Endothelial cell (in vitro differentiated cells): ENCODE measurements around the gene SYNGR3. TPM values are rescaled to one million over a fixed set of nuclear protein-coding genes. Genes with fewer than 3 reads are reported as not detected.
A peak's percentile ranks its signal among the peaks of the same experiment; 100 is the strongest.

Experiments
- DNase-seq: peaks from one replicate; pipeline ENCODE4 v3.0.0; 2021; ENCODE audit warnings: low spot score
- H3K27ac Mint-ChIP-seq: one replicate; pipeline ENCODE4 v1.8.0; 2021; ENCODE audit warnings: mixed read lengths, inconsistent platforms; ENCODE audit not compliant: unreplicated experiment
- H3K27me3 Mint-ChIP-seq: one replicate; pipeline ENCODE4 v1.8.0; 2021; ENCODE audit warnings: mild to moderate bottlenecking, moderate library complexity, mixed read lengths, inconsistent platforms; ENCODE audit not compliant: unreplicated experiment
- H3K36me3 Mint-ChIP-seq: one replicate; pipeline ENCODE4 v1.8.0; 2021; ENCODE audit warnings: mild to moderate bottlenecking, low read depth, mixed read lengths, inconsistent platforms; ENCODE audit not compliant: unreplicated experiment
- H3K4me1 Mint-ChIP-seq: one replicate; pipeline ENCODE4 v1.8.0; 2021; ENCODE audit warnings: mild to moderate bottlenecking, mixed read lengths, inconsistent platforms; ENCODE audit not compliant: unreplicated experiment
- H3K4me3 Mint-ChIP-seq: one replicate; pipeline ENCODE4 v1.8.0; 2021; ENCODE audit warnings: mild to moderate bottlenecking, mixed read lengths, inconsistent platforms; ENCODE audit not compliant: unreplicated experiment
- H3K9me3 Mint-ChIP-seq: one replicate; pipeline ENCODE4 v1.8.0; 2021; ENCODE audit warnings: mixed read lengths, inconsistent platforms; ENCODE audit not compliant: unreplicated experiment
- total RNA-seq: library from RNA; stranded (reverse); fragmentation: NEBNext Ultra II Directional; extraction: Animal tissue kit (Norgen Biotek cat#: 25700); gene quantifications from one replicate; pipeline ENCODE4 v1.2.1, GENCODE V29; 2021; ENCODE audit not compliant: unreplicated experiment
- TF ChIP-seq, protein P1 (sequence below): fragments of 200-600 bp; sonication (generic); IDR thresholded peaks from one replicate; pipeline ENCODE4 v1.5.0; 2021; ENCODE audit warnings: antibody characterized with exemption; ENCODE audit not compliant: unreplicated experiment

The SYNGR3 gene
- total RNA-seq, 1 donor from 2014 or later, result 0.82 TPM

DNA sequence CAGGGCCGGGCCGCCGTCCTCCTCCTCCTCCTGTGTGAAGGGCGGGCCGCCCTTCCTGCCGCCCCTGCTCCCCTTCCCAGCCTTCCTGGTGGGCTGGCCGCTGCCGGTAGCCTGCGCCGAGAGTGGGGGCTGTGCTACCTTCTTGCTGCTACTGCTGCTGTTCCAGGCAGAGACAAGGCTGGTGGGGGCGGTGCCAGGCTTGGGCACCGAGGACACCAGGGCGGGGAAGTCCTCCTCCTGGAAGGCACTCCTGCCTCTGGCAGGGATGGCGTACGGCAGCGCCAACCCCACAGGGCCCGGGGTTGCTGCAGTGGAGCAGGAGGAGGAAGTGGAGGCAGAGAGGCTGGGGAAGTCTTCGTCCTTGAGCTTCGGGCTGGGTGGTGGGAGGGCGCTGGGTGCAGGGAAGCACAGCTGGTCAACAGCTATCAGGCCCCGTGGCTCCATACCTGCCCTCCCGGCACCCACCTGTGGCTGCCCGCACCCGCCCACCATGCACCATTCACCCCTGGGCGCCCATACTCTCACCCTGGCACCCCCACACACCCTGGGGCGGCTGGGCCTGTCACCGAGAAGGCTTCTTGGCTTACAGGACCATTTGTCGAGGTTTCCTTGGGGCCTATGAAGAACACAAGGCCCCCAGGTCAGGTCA is 10.2 kb downstream of the SYNGR3 start:
- TF ChIP-seq, protein P1, sequence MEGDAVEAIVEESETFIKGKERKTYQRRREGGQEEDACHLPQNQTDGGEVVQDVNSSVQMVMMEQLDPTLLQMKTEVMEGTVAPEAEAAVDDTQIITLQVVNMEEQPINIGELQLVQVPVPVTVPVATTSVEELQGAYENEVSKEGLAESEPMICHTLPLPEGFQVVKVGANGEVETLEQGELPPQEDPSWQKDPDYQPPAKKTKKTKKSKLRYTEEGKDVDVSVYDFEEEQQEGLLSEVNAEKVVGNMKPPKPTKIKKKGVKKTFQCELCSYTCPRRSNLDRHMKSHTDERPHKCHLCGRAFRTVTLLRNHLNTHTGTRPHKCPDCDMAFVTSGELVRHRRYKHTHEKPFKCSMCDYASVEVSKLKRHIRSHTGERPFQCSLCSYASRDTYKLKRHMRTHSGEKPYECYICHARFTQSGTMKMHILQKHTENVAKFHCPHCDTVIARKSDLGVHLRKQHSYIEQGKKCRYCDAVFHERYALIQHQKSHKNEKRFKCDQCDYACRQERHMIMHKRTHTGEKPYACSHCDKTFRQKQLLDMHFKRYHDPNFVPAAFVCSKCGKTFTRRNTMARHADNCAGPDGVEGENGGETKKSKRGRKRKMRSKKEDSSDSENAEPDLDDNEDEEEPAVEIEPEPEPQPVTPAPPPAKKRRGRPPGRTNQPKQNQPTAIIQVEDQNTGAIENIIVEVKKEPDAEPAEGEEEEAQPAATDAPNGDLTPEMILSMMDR, result no peak
- DNase-seq, result no peak
- Mint-ChIP-seq H3K4me1 (no peaks in the 10 kb centered on the region), H3K27me3 (peaks cover 4% of the 10 kb centered on the region), H3K9me3 (no peaks in the 10 kb centered on the region), H3K4me3 (no peak overlapping the region), H3K36me3 (peaks cover 9% of the 10 kb centered on the region), H3K27ac (no peak overlapping the region)

- Mint-ChIP-seq H3K9me3 (no peaks in the 10 kb centered on the region), H3K4me1 (peaks cover 2% of the 10 kb centered on the region), H3K4me3 (no peak overlapping the region), H3K27ac (no peak overlapping the region), H3K27me3 (peaks cover 4% of the 10 kb centered on the region), H3K36me3 (peaks cover 4% of the 10 kb centered on the region)
- DNase-seq, result no peak
- TF ChIP-seq, protein P1, result no peak
Observed at GRCh38 chr16:2001035-2001434, 11.3 kb downstream of the SYNGR3 start.

DNA sequence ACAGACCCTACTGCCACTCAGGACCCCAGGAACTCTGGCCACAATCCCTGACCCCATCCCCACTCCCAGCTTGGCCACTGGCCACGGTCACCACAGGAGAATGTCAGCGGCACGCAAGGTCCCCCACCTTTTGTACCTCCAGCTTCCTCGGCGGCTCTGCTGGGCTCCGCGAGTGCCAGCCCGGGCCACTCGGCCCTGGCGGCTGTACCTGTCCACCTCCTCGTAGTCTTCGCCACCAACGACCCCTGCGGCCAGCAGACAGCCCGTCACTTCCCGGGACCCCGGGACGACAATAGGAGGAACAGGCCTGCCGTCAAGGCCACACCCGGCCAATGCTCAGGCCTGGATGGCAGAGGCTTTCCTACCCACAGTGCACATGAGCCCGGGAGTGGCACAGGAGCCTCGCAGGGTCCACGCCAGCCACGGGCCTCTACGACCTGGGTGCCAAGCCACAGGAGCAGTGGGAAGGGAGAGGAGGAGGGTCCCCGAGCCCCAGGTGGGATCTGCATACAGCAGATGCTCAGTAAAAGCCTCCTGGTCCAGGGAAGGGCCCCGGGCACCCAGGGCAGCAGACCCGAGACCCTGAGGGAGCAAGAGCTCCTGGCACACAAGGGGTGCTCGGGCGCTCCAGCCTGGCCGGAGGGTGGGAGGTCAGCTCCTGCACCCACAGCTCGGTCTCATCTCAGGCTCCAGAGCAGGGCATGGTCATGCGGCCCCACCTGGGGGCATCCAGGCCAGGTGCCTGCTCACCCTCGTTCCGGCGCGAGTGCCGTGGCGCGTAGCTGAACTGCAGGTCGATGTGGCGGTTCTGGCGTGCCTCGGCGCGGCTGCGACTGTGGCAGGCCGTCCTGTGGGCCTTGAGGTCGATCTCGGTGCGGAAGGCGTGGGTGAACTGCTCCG is 11.9 kb downstream of the SYNGR3 start:
- Mint-ChIP-seq H3K36me3 (peaks cover 4% of the 10 kb centered on the region), H3K27ac (no peak overlapping the region), H3K27me3 (peaks cover 6% of the 10 kb centered on the region), H3K4me1 (peaks cover 4% of the 10 kb centered on the region), H3K4me3 (no peak overlapping the region), H3K9me3 (no peaks in the 10 kb centered on the region)
- TF ChIP-seq, protein P1, result no peak
- DNase-seq, result no peak

DNA sequence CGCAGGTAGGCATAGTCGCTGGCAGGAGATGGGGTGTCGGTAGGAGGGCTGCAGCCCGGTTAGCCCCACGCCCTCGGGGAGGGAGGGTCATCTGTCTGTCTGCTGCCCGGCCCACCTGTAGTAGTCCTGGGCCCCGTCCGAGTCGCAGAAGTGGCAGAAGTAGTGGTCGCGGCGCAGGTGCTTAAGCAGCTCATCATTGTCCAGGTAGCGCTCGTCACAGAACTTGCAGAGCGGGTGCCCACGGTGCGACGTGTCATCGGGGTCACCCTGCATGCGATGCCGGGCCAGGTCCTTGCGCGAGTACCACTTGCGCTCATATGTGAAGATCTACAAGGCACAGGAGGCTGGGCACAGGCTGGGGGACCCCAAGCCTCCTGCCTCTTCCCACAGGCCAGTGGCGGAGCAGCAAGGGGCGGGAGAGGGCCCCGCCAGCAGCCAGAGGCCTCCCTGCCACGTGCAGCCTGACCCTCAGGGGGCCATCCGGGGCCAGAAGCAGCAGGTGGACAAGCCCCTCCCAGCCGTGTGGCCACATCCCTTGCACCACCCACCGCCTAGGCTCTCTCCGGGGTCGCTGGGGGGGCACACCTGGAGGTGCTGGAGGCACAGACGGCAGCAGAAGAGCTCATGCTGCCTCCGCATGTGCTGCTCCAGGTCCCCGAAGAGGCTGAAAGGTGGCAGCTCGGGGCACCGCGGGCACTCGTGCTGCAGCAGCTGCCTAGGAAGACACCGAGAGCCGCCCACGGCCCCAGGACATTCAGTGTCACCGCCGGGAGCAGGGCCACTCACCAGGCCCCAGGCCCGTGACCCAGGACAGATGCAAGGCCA is 12.8 kb downstream of the SYNGR3 start:
- TF ChIP-seq, protein P1, result no peak
- H3K9me3 Mint-ChIP-seq, result no peaks in the 10 kb centered on the region

More for the DNA sequence above, 12.8 kb downstream of the SYNGR3 start:
- H3K4me1 Mint-ChIP-seq, result peaks cover 5% of the 10 kb centered on the region
- H3K27ac Mint-ChIP-seq, result no peak overlapping the region
- peaks cover 7% of the 10 kb centered on the region for H3K27me3 Mint-ChIP-seq
- H3K36me3 Mint-ChIP-seq, result no peaks in the 10 kb centered on the region
- no peak for DNase-seq
- peak overlapping the region; percentile 37 for H3K4me3 Mint-ChIP-seq
